HuH-7 (cell line): ENCODE results near the gene CLDND1.

ENCODE experiments used
- DNase-seq: peaks from one replicate; pipeline ENCODE4 v3.0.0; 2011; ENCODE audit warnings: low spot score

Gene CLDND1

GRCh38 chr3:98513091-98513511 is 9.6 kb downstream of the CLDND1 start:
- no peak for DNase-seq

- no peak for DNase-seq
These were observed 10.1 kb downstream of the CLDND1 start for GRCh38 chr3:98512576-98512975.

GRCh38 chr3:98508582-98508981 is 14.1 kb downstream of the CLDND1 start:
- no peak for DNase-seq

GRCh38 chr3:98504539-98504938 is 18.2 kb downstream of the CLDND1 start:
- DNase-seq, result no peak

- DNase-seq, result no peak
These were observed 20.7 kb downstream of the CLDND1 start for GRCh38 chr3:98501863-98502576.

GRCh38 chr3:98501270-98501669 is 21.4 kb downstream of the CLDND1 start:
- DNase-seq, result no peak

- DNase-seq, result no peak
These were observed 22.7 kb downstream of the CLDND1 start for GRCh38 chr3:98500019-98500418.

- no peak for DNase-seq
These were observed 25.3 kb downstream of the CLDND1 start, which contains the start of gene OR5K2 for GRCh38 chr3:98497381-98497780. Gene OR5K2 (plus strand): TSS chr3:98497681. CDS start chr3:98497681, 0 bp downstream.

- no peak for DNase-seq
These were observed 39.1 kb downstream of the CLDND1 start for GRCh38 chr3:98483626-98484025.

GRCh38 chr3:98482717-98483482 is 39.8 kb downstream of the CLDND1 start:
- DNase-seq, result no peak
